Stimulated activated memory B cell treated with anti-CD40 and anti-IgM and Interleukin-4, amounts not matched to agents 10 μg/mL and 1 μg/mL and 100 μg/mL, for 72 hours (primary cell): Measurements from ENCODE around the gene EVA1B.

Experiments used
- ATAC-seq: fragments of 150-1000 bp; cut with Tn5 transposase; 2 replicates; pipeline ENCODE4 v1.10.0; 2021
- H3K27ac Mint-ChIP-seq: one replicate; pipeline ENCODE4 v1.8.0; 2022; ENCODE audit warnings: mild to moderate bottlenecking, mixed read lengths
- H3K27me3 Mint-ChIP-seq: one replicate; pipeline ENCODE4 v1.8.0; 2022; ENCODE audit warnings: mixed read lengths
- H3K36me3 Mint-ChIP-seq: one replicate; pipeline ENCODE4 v1.8.0; 2022; ENCODE audit warnings: mixed read lengths
- H3K4me1 Mint-ChIP-seq: one replicate; pipeline ENCODE4 v1.8.0; 2022; ENCODE audit warnings: mixed read lengths
- H3K4me3 Mint-ChIP-seq: one replicate; pipeline ENCODE4 v1.8.0; 2022; ENCODE audit warnings: mild to moderate bottlenecking, moderate library complexity, mixed read lengths
- H3K9me3 Mint-ChIP-seq: one replicate; pipeline ENCODE4 v1.8.0; 2022; ENCODE audit warnings: mixed read lengths

The EVA1B gene

GRCh38 chr1:36306902-36307456 is 16.5 kb downstream of the EVA1B start:
- ATAC-seq = peak; percentile 99
- no peaks in the 10 kb centered on the region for H3K9me3 Mint-ChIP-seq
- no peaks in the 10 kb centered on the region for H3K27me3 Mint-ChIP-seq
- peaks cover 42% of the 10 kb centered on the region for H3K4me1 Mint-ChIP-seq
- H3K27ac Mint-ChIP-seq = peak overlapping the region; percentile 61
- H3K4me3 Mint-ChIP-seq = peak overlapping the region; percentile 95
- peaks cover 37% of the 10 kb centered on the region for H3K36me3 Mint-ChIP-seq

- H3K36me3 Mint-ChIP-seq = peaks cover 42% of the 10 kb centered on the region
- H3K4me1 Mint-ChIP-seq = peaks cover 42% of the 10 kb centered on the region
- no peaks in the 10 kb centered on the region for H3K27me3 Mint-ChIP-seq
- ATAC-seq = peak; percentile 63
- peak within 1 kb of the TSS; percentile 66 for H3K27ac Mint-ChIP-seq
- no peaks in the 10 kb centered on the region for H3K9me3 Mint-ChIP-seq
- H3K4me3 Mint-ChIP-seq = peak within 1 kb of the TSS; percentile 95
Measured at GRCh38 chr1:36306210-36306901, 17.1 kb downstream of the EVA1B start, which contains the start of gene SH3D21. TSS of gene SH3D21 (plus strand) at chr1:36306368. CDS start at chr1:36306421, 53 bp downstream.

- H3K4me1 Mint-ChIP-seq = peaks cover 42% of the 10 kb centered on the region
- peaks cover 47% of the 10 kb centered on the region for H3K36me3 Mint-ChIP-seq
- H3K4me3 Mint-ChIP-seq = peak overlapping the region; percentile 95
- no peaks in the 10 kb centered on the region for H3K27me3 Mint-ChIP-seq
- no peaks in the 10 kb centered on the region for H3K9me3 Mint-ChIP-seq
- no peak for ATAC-seq
- no peak overlapping the region for H3K27ac Mint-ChIP-seq
Measured at GRCh38 chr1:36305915-36306209, 17.6 kb downstream of the EVA1B start.

GRCh38 chr1:36304970-36305914 is 18.2 kb downstream of the EVA1B start:
- Mint-ChIP-seq H3K27me3 (no peaks in the 10 kb centered on the region), H3K27ac (peak overlapping the region; percentile 66), H3K36me3 (peaks cover 53% of the 10 kb centered on the region), H3K9me3 (no peaks in the 10 kb centered on the region), H3K4me1 (peaks cover 42% of the 10 kb centered on the region), H3K4me3 (peak overlapping the region; percentile 95)
- no peak for ATAC-seq

- Mint-ChIP-seq H3K36me3 (peaks cover 58% of the 10 kb centered on the region), H3K27ac (peak overlapping the region; percentile 66), H3K4me3 (no peak overlapping the region), H3K27me3 (no peaks in the 10 kb centered on the region), H3K9me3 (no peaks in the 10 kb centered on the region), H3K4me1 (peaks cover 48% of the 10 kb centered on the region)
- no peak for ATAC-seq
Measured at GRCh38 chr1:36304521-36304920, 18.9 kb downstream of the EVA1B start.

GRCh38 chr1:36303650-36304360 is 19.6 kb downstream of the EVA1B start:
- Mint-ChIP-seq H3K27me3 (no peaks in the 10 kb centered on the region), H3K36me3 (peaks cover 55% of the 10 kb centered on the region), H3K27ac (peak overlapping the region; percentile 5), H3K9me3 (no peaks in the 10 kb centered on the region), H3K4me1 (peaks cover 49% of the 10 kb centered on the region), H3K4me3 (peak overlapping the region; percentile 40)
- ATAC-seq = no peak

GRCh38 chr1:36303244-36303643 is 20.2 kb downstream of the EVA1B start:
- ATAC-seq = no peak

GRCh38 chr1:36301220-36301619 is 22.2 kb downstream of the EVA1B start:
- Mint-ChIP-seq H3K4me3 (no peak overlapping the region), H3K27me3 (no peaks in the 10 kb centered on the region), H3K27ac (peak overlapping the region; percentile 44), H3K36me3 (peaks cover 59% of the 10 kb centered on the region), H3K9me3 (no peaks in the 10 kb centered on the region), H3K4me1 (peaks cover 35% of the 10 kb centered on the region)
- no peak for ATAC-seq

More at GRCh38 chr1:36303244-36303643, 20.2 kb downstream of the EVA1B start:
- peak overlapping the region; percentile 5 for H3K27ac Mint-ChIP-seq
- H3K9me3 Mint-ChIP-seq = no peaks in the 10 kb centered on the region
- peaks cover 53% of the 10 kb centered on the region for H3K36me3 Mint-ChIP-seq
- H3K4me3 Mint-ChIP-seq = no peak overlapping the region
- H3K27me3 Mint-ChIP-seq = no peaks in the 10 kb centered on the region
- peaks cover 49% of the 10 kb centered on the region for H3K4me1 Mint-ChIP-seq

- no peak for ATAC-seq
- H3K27me3 Mint-ChIP-seq = no peaks in the 10 kb centered on the region
- H3K27ac Mint-ChIP-seq = peak overlapping the region; percentile 44
- no peak overlapping the region for H3K4me3 Mint-ChIP-seq
- peaks cover 66% of the 10 kb centered on the region for H3K36me3 Mint-ChIP-seq
- peaks cover 28% of the 10 kb centered on the region for H3K4me1 Mint-ChIP-seq
- no peaks in the 10 kb centered on the region for H3K9me3 Mint-ChIP-seq
Measured at GRCh38 chr1:36300526-36300925, 22.9 kb downstream of the EVA1B start.

- Mint-ChIP-seq H3K4me3 (no peak overlapping the region), H3K36me3 (peaks cover 64% of the 10 kb centered on the region), H3K4me1 (peaks cover 11% of the 10 kb centered on the region), H3K9me3 (no peaks in the 10 kb centered on the region), H3K27me3 (no peaks in the 10 kb centered on the region), H3K27ac (no peak overlapping the region)
- no peak for ATAC-seq
Measured at GRCh38 chr1:36298640-36299039, 24.8 kb downstream of the EVA1B start.

GRCh38 chr1:36297062-36297461 is 26.4 kb downstream of the EVA1B start:
- Mint-ChIP-seq H3K36me3 (peaks cover 55% of the 10 kb centered on the region), H3K9me3 (no peaks in the 10 kb centered on the region), H3K27ac (no peak overlapping the region), H3K4me1 (peaks cover 7% of the 10 kb centered on the region), H3K4me3 (no peak overlapping the region), H3K27me3 (no peaks in the 10 kb centered on the region)
- no peak for ATAC-seq

- Mint-ChIP-seq H3K27me3 (no peaks in the 10 kb centered on the region), H3K27ac (no peak overlapping the region), H3K4me3 (no peak overlapping the region), H3K36me3 (peaks cover 54% of the 10 kb centered on the region), H3K9me3 (no peaks in the 10 kb centered on the region), H3K4me1 (peaks cover 7% of the 10 kb centered on the region)
- ATAC-seq = no peak
Measured at GRCh38 chr1:36295390-36295789, 28.1 kb downstream of the EVA1B start.

- H3K27ac Mint-ChIP-seq = no peak overlapping the region
- no peak overlapping the region for H3K4me3 Mint-ChIP-seq
- H3K4me1 Mint-ChIP-seq = peaks cover 9% of the 10 kb centered on the region
- H3K27me3 Mint-ChIP-seq = no peaks in the 10 kb centered on the region
- no peak for ATAC-seq
- no peaks in the 10 kb centered on the region for H3K9me3 Mint-ChIP-seq
- H3K36me3 Mint-ChIP-seq = peaks cover 58% of the 10 kb centered on the region
Measured at GRCh38 chr1:36287595-36287994, 35.9 kb downstream of the EVA1B start.

GRCh38 chr1:36286802-36287201 is 36.6 kb downstream of the EVA1B start:
- Mint-ChIP-seq H3K4me3 (no peak overlapping the region), H3K27ac (no peak overlapping the region), H3K4me1 (peaks cover 9% of the 10 kb centered on the region), H3K36me3 (peaks cover 57% of the 10 kb centered on the region), H3K27me3 (no peaks in the 10 kb centered on the region), H3K9me3 (no peaks in the 10 kb centered on the region)
- ATAC-seq = no peak
